GM12878 (cell line): Measurements from ENCODE around the gene FAM219A. TPM values are rescaled to one million over a fixed set of nuclear protein-coding genes. Genes with fewer than 3 reads are reported as not detected.

Experiments used
- CREM ChIP-seq: IDR thresholded peaks from 2 replicates; pipeline ENCODE4 v1.6.1; 2014; ENCODE audit warnings: antibody characterized with exemption, low read depth
- CUX1 ChIP-seq: IDR thresholded peaks from 2 replicates; pipeline ENCODE4 v1.6.1; 2012; ENCODE audit warnings: improper control_type of control experiment, low read depth, low read length; ENCODE audit not compliant: insufficient replicate concordance
- EP300 ChIP-seq, 2 experiments: fragments of 150-350 bp in 1 of 2; IDR thresholded peaks; 2 replicates each; pipeline ENCODE4 v1.6.1; 2011 to 2012; ENCODE audit warnings: low read depth in 2 of 2, low read length in 2 of 2, borderline replicate concordance in 1 of 2, improper control_type of control experiment in 1 of 2, inconsistent platforms in 1 of 2; ENCODE audit not compliant: control insufficient read depth in 1 of 2
- GATAD2B ChIP-seq: fragments of 450-650 bp; conservative IDR thresholded peaks from 2 replicates; pipeline ENCODE4 v1.6.1; 2017; ENCODE audit warnings: low read depth, mild to moderate bottlenecking, moderate library complexity
- HCFC1 ChIP-seq: fragments of 150-350 bp; IDR thresholded peaks from 2 replicates; pipeline ENCODE4 v1.6.1; 2014; ENCODE audit warnings: low read length
- IRF4 ChIP-seq: IDR thresholded peaks from 2 replicates; pipeline ENCODE4 v1.6.1; 2011; ENCODE audit warnings: low read depth, low read length
- NFYB ChIP-seq: IDR thresholded peaks from 2 replicates; pipeline ENCODE4 v1.6.1; 2011; ENCODE audit warnings: low read depth, mild to moderate bottlenecking, low read length, improper control_type of control experiment, moderate library complexity; ENCODE audit not compliant: insufficient read depth
- PRDM15 ChIP-seq: fragments of 450-650 bp; formaldehyde crosslinking; IDR thresholded peaks from 2 replicates; pipeline ENCODE4 v1.4.0; 2020; ENCODE audit warnings: mild to moderate bottlenecking, moderate library complexity
- SPI1 ChIP-seq: IDR thresholded peaks from 2 replicates; pipeline ENCODE4 v1.6.1; 2011; ENCODE audit warnings: low read depth, mild to moderate bottlenecking, low read length, moderate library complexity, borderline replicate concordance; ENCODE audit not compliant: insufficient read depth
- STAT1 ChIP-seq: fragments of 450-650 bp; conservative IDR thresholded peaks from 2 replicates; pipeline ENCODE4 v1.6.1; 2014; ENCODE audit warnings: antibody characterized with exemption, mild to moderate bottlenecking
- TCF7 ChIP-seq: IDR thresholded peaks from 2 replicates; pipeline ENCODE4 v1.6.1; 2014; ENCODE audit warnings: antibody characterized with exemption, borderline replicate concordance
- ZBTB33 ChIP-seq: fragments of 450-650 bp; IDR thresholded peaks from 2 replicates; pipeline ENCODE4 v1.6.1; 2017; ENCODE audit warnings: mild to moderate bottlenecking
- ZBTB40 ChIP-seq: fragments of 450-650 bp; IDR thresholded peaks from 2 replicates; pipeline ENCODE4 v1.6.1; 2016; ENCODE audit warnings: mild to moderate bottlenecking, moderate library complexity, borderline replicate concordance
- ZZZ3 ChIP-seq: IDR thresholded peaks from 2 replicates; pipeline ENCODE4 v1.6.1; 2011; ENCODE audit warnings: low read depth; ENCODE audit not compliant: control insufficient read depth, insufficient read length
- polyA plus RNA-seq, 11 experiments: library from polyadenylated mRNA; depleted of rRNA in 4 of 11; unstranded in 6 of 11; stranded (reverse) in 5 of 11; fragments of >200 nt; fragmentation: Nextera tagmentation in 4 of 11; fragmentation: Illumina TruSeq in 1 of 11; extraction: Ambion mirVana in 4 of 11; extraction: Trizol in 1 of 11; gene quantifications; 1 replicate in 1 of 11; 2 replicates in 10 of 11; pipeline versions ENCODE4 v1.2.1 to v1.2.3, GENCODE V29; 2011 to 2016; ENCODE audit warnings: inconsistent platforms in 2 of 11, missing spikeins in 2 of 11, low read depth in 1 of 11
- total RNA-seq, 4 experiments: library from RNA; depleted of rRNA in 3 of 4; stranded (reverse); fragments of >200 nt in 3 of 4; fragmentation: Illumina TruSeq in 1 of 4; extraction: Trizol in 1 of 4; gene quantifications; 2 replicates each; pipeline versions ENCODE4 v1.2.1 to v1.2.3, GENCODE V29; 2013 to 2021

Gene FAM219A
- total and polyA plus RNA-seq, 10 of the 15 experiments (the other 5 are each of a cell fraction or from before 2014, with no cell fraction given), result 0.11 to 2.0 (median 0.71) TPM

GRCh38 chr9:34451545-34451944 is 6.8 kb downstream of the FAM219A start (continued):
- TF ChIP-seq ZBTB33 (no peak), CUX1 (no peak), SPI1 (no peak), GATAD2B (no peak), NFYB (no peak), IRF4 (0 out of 2 replicates have a peak, but pooled peaks have one; percentile 41), TCF7 (no peak), HCFC1 (no peak), ZZZ3 (no peak), CREM (no peak), STAT1 (no peak), PRDM15 (CRISPR knock-in tag) (no peak), EP300 (IDR thresholded peaks at IDR 0.05; ENCODE audit: borderline replicate concordance in 1 of 2, control insufficient read depth in 1 of 2, low read depth in 2 of 2, low read length in 2 of 2) (no peak), ZBTB40 (no peak)
